Endothelial cell of umbilical vein (primary cell): ENCODE results near the gene AURKB. TPM values are rescaled to one million over a fixed set of nuclear protein-coding genes. Genes with fewer than 3 reads are reported as not detected.

Experiments
- BruUV-seq: library from RNA; stranded (reverse); fragments of 400-500 nt; replicated peaks from 2 replicates; lab custom pipeline; 2021; lab: Mats Ljungman, UMichigan
- CTCF ChIA-PET: fragments of 300-600, 350-600 bp; sonication (Branson Sonifier 250); formaldehyde crosslinking; loops from one replicate; lab custom pipeline; 2021; ENCODE audit warnings: antibody characterized with exemption, inconsistent platforms; lab: Charles Lee
- POLR2A ChIA-PET: fragments of 300-600, 350-600 bp; sonication (Branson Sonifier 250); formaldehyde crosslinking; loops from one replicate; lab custom pipeline; 2021; ENCODE audit warnings: antibody characterized with exemption, inconsistent platforms; lab: Charles Lee
- DNase-seq: peaks from one replicate; pipeline ENCODE4 v3.0.0-alpha.2; 2011; ENCODE audit warnings: low read depth, low spot score
- FAIRE-seq: peaks from 2 replicates; lab custom pipeline; 2011; peaks lifted over from hg19 to GRCh38; lab: Jason Lieb, UNC
- H2AFZ ChIP-seq: 2 replicates; pipeline ENCODE4 v1.6.0; 2012; ENCODE audit warnings: low read depth, low read length, control low read depth, inconsistent platforms
- H3K27ac ChIP-seq: 2 replicates; pipeline ENCODE4 v1.5.1; 2011; ENCODE audit warnings: low read depth, mild to moderate bottlenecking, control low read depth, low read length, moderate library complexity; ENCODE audit not compliant: insufficient read depth
- H3K27me3 ChIP-seq, 2 experiments: 2 replicates each; pipeline versions ENCODE4 v1.6.0 to v1.6.1; 2011; ENCODE audit warnings: low read length in 2 of 2, mixed read lengths in 1 of 2; ENCODE audit not compliant: control insufficient read depth in 2 of 2, insufficient read depth in 2 of 2
- H3K36me3 ChIP-seq, 2 experiments: 2 replicates in 1 of 2; 3 replicates in 1 of 2; pipeline ENCODE4 v1.5.1; 2011; ENCODE audit warnings: low read length in 2 of 2, mild to moderate bottlenecking in 1 of 2, moderate library complexity in 1 of 2; ENCODE audit not compliant: control insufficient read depth in 2 of 2, insufficient read depth in 2 of 2; ENCODE audit errors: extremely low read depth in 1 of 2
- H3K4me1 ChIP-seq: 3 replicates; pipeline ENCODE4 v1.5.1; 2011; ENCODE audit warnings: mild to moderate bottlenecking, low read length; ENCODE audit not compliant: control insufficient read depth, insufficient read depth; ENCODE audit errors: extremely low read depth
- H3K4me2 ChIP-seq: 2 replicates; pipeline ENCODE4 v1.6.1; 2011; ENCODE audit warnings: low read length, control low read depth, mixed read lengths; ENCODE audit not compliant: insufficient read depth
- H3K4me3 ChIP-seq, 3 experiments: fragments of 200-600 bp in 1 of 3; sonication (generic), shearing (Covaris generic) in 1 of 3; replicated peaks in 1 of 3; 2 replicates each; pipeline ENCODE4 v1.5.1; 2011 to 2016; ENCODE audit warnings: control low read depth in 3 of 3, low read length in 3 of 3, mild to moderate bottlenecking in 2 of 3, inconsistent platforms in 1 of 3, low read depth in 1 of 3, moderate library complexity in 1 of 3; ENCODE audit not compliant: insufficient read depth in 1 of 3
- H3K79me2 ChIP-seq: 2 replicates; pipeline ENCODE4 v1.6.0; 2012; ENCODE audit warnings: low read length, inconsistent platforms; ENCODE audit not compliant: control insufficient read depth, insufficient read depth
- H3K9ac ChIP-seq: replicated peaks from 2 replicates; pipeline ENCODE3; 2011; ENCODE audit warnings: low read length, control low read depth; ENCODE audit not compliant: insufficient read depth; ENCODE audit errors: extremely low read depth
- H3K9me1 ChIP-seq: replicated peaks from 3 replicates; pipeline ENCODE4 v1.6.0; 2011; ENCODE audit warnings: mild to moderate bottlenecking, low read length; ENCODE audit not compliant: control insufficient read depth, insufficient read depth; ENCODE audit errors: extremely low read depth
- H3K9me3 ChIP-seq: replicated peaks from 2 replicates; pipeline ENCODE4 v1.5.1; 2012; ENCODE audit warnings: low read length, inconsistent platforms; ENCODE audit not compliant: control insufficient read depth, insufficient read depth
- H4K20me1 ChIP-seq: replicated peaks from 2 replicates; pipeline ENCODE3; 2011; ENCODE audit warnings: mild to moderate bottlenecking, low read length; ENCODE audit not compliant: control insufficient read depth, insufficient read depth; ENCODE audit errors: extremely low read depth
- EZH2 ChIP-seq: IDR thresholded peaks from 2 replicates; pipeline ENCODE4 v1.6.1; 2012; ENCODE audit warnings: borderline replicate concordance, low read depth, mild to moderate bottlenecking, moderate library complexity, low read length, inconsistent platforms; ENCODE audit not compliant: severe bottlenecking
- FOS ChIP-seq: IDR thresholded peaks from 2 replicates; pipeline ENCODE4 v1.6.1; 2011; ENCODE audit warnings: mild to moderate bottlenecking, low read length, moderate library complexity, borderline replicate concordance; ENCODE audit not compliant: insufficient read depth
- GATA2 ChIP-seq: IDR thresholded peaks from 2 replicates; pipeline ENCODE4 v1.7.0; 2011; ENCODE audit warnings: low read depth, mild to moderate bottlenecking, moderate library complexity, mixed read lengths, low read length; ENCODE audit not compliant: insufficient read length, insufficient read depth
- JUN ChIP-seq: IDR thresholded peaks from 2 replicates; pipeline ENCODE4 v1.6.1; 2011; ENCODE audit warnings: borderline replicate concordance, low read depth; ENCODE audit not compliant: insufficient read length, insufficient read depth
- MAX ChIP-seq: IDR thresholded peaks from 2 replicates; pipeline ENCODE4 v1.6.1; 2011; ENCODE audit not compliant: insufficient read depth, insufficient read length
- MYC ChIP-seq: IDR thresholded peaks from one replicate; pipeline ENCODE4 v1.6.1; 2011; ENCODE audit warnings: mild to moderate bottlenecking, low read depth, low read length
- POLR2A ChIP-seq: IDR thresholded peaks from 2 replicates; pipeline ENCODE4 v1.6.1; 2012; ENCODE audit warnings: low read depth, mild to moderate bottlenecking, control low read depth, low read length
- POLR2AphosphoS5 ChIP-seq: IDR thresholded peaks from 2 replicates; pipeline ENCODE4 v1.6.1; 2012; ENCODE audit warnings: low read depth, mild to moderate bottlenecking, control low read depth, low read length, moderate library complexity; ENCODE audit not compliant: insufficient read depth
- dilution Hi-C: fragments of 300-500 bp; cut with MboI; formaldehyde crosslinking; loops from one replicate; pipeline ENCODE4 v1.15.0; 2019; ENCODE audit warnings: low sequenced_read_pairs; ENCODE audit not compliant: extremely low pct_ligation_motif_present
- intact Hi-C: fragments of 100-400 bp; cut with micrococcal nuclease; formaldehyde crosslinking; loops from one replicate; pipeline ENCODE4 v1.10.0; 2022
- polyA plus RNA-seq, 4 experiments: library from polyadenylated mRNA; depleted of rRNA in 3 of 4; stranded (reverse) in 3 of 4; unstranded in 1 of 4; fragments of >200 nt; gene quantifications; 2 replicates each; pipeline versions ENCODE4 v1.2.1 to v1.2.3, GENCODE V29; 2011 to 2012; ENCODE audit warnings: missing spikeins in 1 of 4
- total RNA-seq: library from RNA; stranded (reverse); gene quantifications from 2 replicates; pipeline ENCODE4 v1.2.3, GENCODE V29; 2021
- TF ChIP-seq, protein P1 (sequence below), 2 donors: IDR thresholded peaks; 1 replicate in 1 of 2; 2 replicates in 1 of 2; pipeline ENCODE4 v1.5.1; 2011; ENCODE audit warnings: low read length in 2 of 2, mild to moderate bottlenecking in 2 of 2, moderate library complexity in 2 of 2, control low read depth in 1 of 2, inconsistent platforms in 1 of 2, low read depth in 1 of 2; ENCODE audit not compliant: insufficient read depth in 1 of 2; ENCODE audit errors: extremely low read depth in 1 of 2

The AURKB gene
- total and polyA plus RNA-seq, 2 donors (not counting 3 experiments of a cell fraction or from before 2014, with no cell fraction given): 67.8 to 107 TPM

- no TSS peak for BruUV-seq
- FAIRE-seq (no peak), DNase-seq (no peak)
- Histone ChIP-seq H3K36me3 (peaks cover 8 to 51% of the 10 kb centered on the region in 2 experiments), H3K79me2 (no peaks in the 10 kb centered on the region), H2AFZ (no peak overlapping the region), H3K27me3 (no peaks in the 10 kb centered on the region), H3K9me3 (no peaks in the 10 kb centered on the region), H3K4me1 (no peaks in the 10 kb centered on the region), H3K27ac (no peak overlapping the region), H3K9me1 (no peaks in the 10 kb centered on the region), H3K9ac (no peak overlapping the region), H4K20me1 (no peaks in the 10 kb centered on the region), H3K4me2 (no peak overlapping the region), H3K4me3 (no peak overlapping the region)
- dilution Hi-C loops (loop anchor here (10.0 kb wide), 1 partner anchor 69 kb away; no protein-coding TSS in a partner anchor), intact Hi-C loops (no loop called here)
- ChIA-PET CTCF (no interaction called here), POLR2A (no interaction called here)
- TF ChIP-seq MYC (no peak), FOS (no peak), JUN (no peak), EZH2 (no peak), POLR2AphosphoS5 (no peak), MAX (no peak), POLR2A (no peak), GATA2 (no peak)
- TF ChIP-seq, protein P1, sequence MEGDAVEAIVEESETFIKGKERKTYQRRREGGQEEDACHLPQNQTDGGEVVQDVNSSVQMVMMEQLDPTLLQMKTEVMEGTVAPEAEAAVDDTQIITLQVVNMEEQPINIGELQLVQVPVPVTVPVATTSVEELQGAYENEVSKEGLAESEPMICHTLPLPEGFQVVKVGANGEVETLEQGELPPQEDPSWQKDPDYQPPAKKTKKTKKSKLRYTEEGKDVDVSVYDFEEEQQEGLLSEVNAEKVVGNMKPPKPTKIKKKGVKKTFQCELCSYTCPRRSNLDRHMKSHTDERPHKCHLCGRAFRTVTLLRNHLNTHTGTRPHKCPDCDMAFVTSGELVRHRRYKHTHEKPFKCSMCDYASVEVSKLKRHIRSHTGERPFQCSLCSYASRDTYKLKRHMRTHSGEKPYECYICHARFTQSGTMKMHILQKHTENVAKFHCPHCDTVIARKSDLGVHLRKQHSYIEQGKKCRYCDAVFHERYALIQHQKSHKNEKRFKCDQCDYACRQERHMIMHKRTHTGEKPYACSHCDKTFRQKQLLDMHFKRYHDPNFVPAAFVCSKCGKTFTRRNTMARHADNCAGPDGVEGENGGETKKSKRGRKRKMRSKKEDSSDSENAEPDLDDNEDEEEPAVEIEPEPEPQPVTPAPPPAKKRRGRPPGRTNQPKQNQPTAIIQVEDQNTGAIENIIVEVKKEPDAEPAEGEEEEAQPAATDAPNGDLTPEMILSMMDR (IDR thresholded peaks at IDR 0.05; ENCODE audit: extremely low read depth in 1 of 2, insufficient read depth in 1 of 2, low read depth in 1 of 2, low read length in 2 of 2): no peak
Observed at GRCh38 chr17:8235676-8236075, 25.3 kb upstream of the AURKB start.
